OCI-LY3 (cell line): ENCODE results near the gene ASH1L.

Experiments used
- CTCF ChIP-seq: fragments of 200-600, 300-600 bp; sonication (generic); IDR thresholded peaks from 2 replicates; pipeline ENCODE4 v1.5.1; 2014; ENCODE audit warnings: antibody characterized with exemption, low read length, low read depth
- EZH2phosphoT487 ChIP-seq: fragments of 200-600 bp; shearing (Covaris generic); IDR thresholded peaks from 2 replicates; pipeline ENCODE4 v1.6.1; 2018; ENCODE audit warnings: antibody characterized with exemption, mixed run types, low read depth

GRCh38 chr1:155322571-155322952 lies 240.0 kb downstream of the ASH1L start:
- TF ChIP-seq CTCF (no peak), EZH2phosphoT487 (no peak)
